ENCODE measurements around the gene VAPB. TPM values are rescaled to one million over a fixed set of nuclear protein-coding genes. Genes with fewer than 3 reads are reported as not detected.

Gene VAPB
- total RNA-seq, 3 donors from 2014 or later (not counting 1 experiment from before 2014, with no cell fraction given) = 20.3 to 23.1 (median 21.3) TPM

DNA sequence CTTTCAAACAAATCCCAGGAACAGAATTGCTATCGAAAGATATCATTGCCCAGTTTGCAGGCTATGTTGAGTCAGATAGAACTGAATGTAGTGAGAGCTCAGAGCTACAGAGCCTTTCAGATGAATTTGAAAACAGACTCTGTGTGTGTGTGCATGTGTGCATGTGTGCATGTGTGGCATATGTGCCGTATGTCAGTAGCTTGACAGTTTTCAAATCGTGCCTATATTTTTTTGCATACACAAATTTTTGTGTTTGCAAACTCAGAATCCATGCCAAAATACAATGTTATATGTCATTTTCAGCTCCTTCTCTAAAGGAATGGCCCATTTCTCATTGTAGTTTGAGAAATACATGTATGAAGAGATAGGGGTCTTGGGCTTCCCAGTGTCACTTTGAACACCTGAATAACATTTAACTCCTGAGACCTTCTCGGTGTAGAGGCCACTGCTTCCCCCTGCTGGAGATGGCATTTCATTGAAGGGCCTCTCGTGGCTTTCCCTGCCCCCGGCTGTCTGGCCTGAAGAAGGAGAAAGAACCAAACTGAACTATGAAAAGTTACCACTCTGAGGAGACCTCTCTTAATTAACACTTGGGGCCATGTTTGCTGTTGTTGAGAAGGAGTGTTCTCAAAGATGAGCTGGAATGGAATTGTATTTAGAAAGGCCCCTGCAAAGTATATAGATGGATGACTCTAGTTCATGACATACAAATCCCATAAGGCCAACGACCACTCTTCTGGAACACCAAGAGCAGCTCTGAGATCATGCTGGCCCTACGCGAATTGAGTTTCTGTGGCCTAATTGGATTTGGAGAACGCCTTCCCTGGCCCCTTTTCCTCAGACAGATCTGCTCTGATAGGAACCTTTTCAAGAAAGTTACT, 58.7 kb downstream of the VAPB start:
- 73% methylated on average over 10 of the region's 10 CpGs for WGBS (ENCODE audit: insufficient coverage)
- no peaks in the 10 kb centered on the region for H3K4me1 ChIP-seq (ENCODE audit: control insufficient read depth, insufficient read depth, low read length)
- Mint-ChIP-seq H3K9me3 (no peaks in the 10 kb centered on the region), H3K36me3 (no peaks in the 10 kb centered on the region), H3K4me3 (no peak overlapping the region), H3K4me1 (peaks cover 8 to 13% of the 10 kb centered on the region in 2 donors), H3K27me3 (ENCODE audit: low read depth in 2 of 2) (no peaks in the 10 kb centered on the region), H3K27ac (peak overlapping the region in 1 of 2 donors; percentile 31)
- ATAC-seq (peak in 2 of 3 donors; percentile 53 to 55), DNase-seq (peak in 1 of 2 donors; percentile 74)
- intact Hi-C loops (cut with micrococcal nuclease) = loop anchor here (1.0 kb wide), 1 partner anchor 210 kb away; no protein-coding TSS in a partner anchor
- H3K27me3 ChIP-seq (ENCODE audit: control insufficient read depth, insufficient read depth, low read length) = no peaks in the 10 kb centered on the region
- peak; percentile 43 for TF ChIP-seq CTCF (IDR thresholded peaks at IDR 0.05)
- peaks cover 32% of the 10 kb centered on the region for H3K36me3 ChIP-seq (ENCODE audit: control insufficient read depth, insufficient read depth, low read length)
- no peaks in the 10 kb centered on the region for H3K9me3 ChIP-seq (ENCODE audit: control insufficient read depth, insufficient read depth, low read length)
- H3K27ac ChIP-seq (ENCODE audit: low read length) = no peak overlapping the region
- no peak overlapping the region for H3K4me3 ChIP-seq (ENCODE audit: low read length)

DNA sequence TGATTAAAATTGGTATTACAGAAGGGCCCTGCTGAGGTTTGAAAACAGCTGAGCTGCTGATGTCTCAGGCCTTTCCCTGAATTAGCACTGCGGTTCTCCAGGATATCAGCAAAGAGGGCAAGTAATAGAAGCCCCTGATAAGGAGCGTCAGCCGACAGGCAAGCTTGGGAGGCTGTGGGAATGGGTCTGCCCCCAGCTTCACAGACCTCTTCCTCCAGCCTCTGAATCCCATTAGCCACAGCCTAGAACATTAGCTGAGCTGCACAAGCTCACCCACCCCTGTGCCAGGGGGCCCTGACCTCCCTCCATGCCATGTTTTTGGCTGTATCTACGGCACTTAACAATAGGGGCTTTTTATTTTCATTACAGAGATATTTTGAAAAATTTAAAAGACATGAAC, 59.9 kb downstream of the VAPB start:
- WGBS (ENCODE audit: insufficient coverage) = 100% methylated on average over 4 of the region's 4 CpGs
- H3K9me3 Mint-ChIP-seq = no peaks in the 10 kb centered on the region

DNA sequence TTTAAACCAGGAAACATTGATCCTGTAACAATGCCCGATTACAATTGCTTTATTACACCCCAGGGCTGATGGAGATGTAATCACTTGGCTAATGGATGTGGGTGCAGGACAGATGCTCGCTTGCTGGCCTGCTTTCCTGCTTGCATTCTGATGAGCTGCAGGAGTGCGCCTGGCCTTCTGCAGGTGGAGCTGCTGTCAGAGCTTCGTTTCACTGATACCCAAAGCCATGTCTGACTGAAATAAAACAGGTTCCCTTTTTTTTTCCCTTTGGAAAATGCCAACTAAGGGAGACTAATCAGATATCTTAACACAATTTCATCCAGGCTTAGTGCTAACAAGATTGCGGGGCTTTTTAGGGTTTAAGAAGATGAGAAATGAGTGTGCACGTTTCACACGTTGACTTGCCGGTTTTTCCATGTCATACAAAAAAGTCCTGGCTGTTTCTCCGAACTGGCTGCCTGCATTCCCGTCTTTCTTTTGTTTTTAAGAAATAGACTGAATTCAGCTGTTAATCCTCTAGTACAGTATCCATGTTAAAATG, 60.7 kb downstream of the VAPB start:
- Mint-ChIP-seq H3K27me3 (ENCODE audit: low read depth in 2 of 2) (no peaks in the 10 kb centered on the region), H3K4me1 (peaks cover 19 to 21% of the 10 kb centered on the region in 2 donors), H3K4me3 (no peak overlapping the region), H3K27ac (no peak overlapping the region), H3K36me3 (no peaks in the 10 kb centered on the region), H3K9me3 (no peaks in the 10 kb centered on the region)
- Histone ChIP-seq H3K4me1 (ENCODE audit: control insufficient read depth, insufficient read depth, low read length) (no peaks in the 10 kb centered on the region), H3K36me3 (ENCODE audit: control insufficient read depth, insufficient read depth, low read length) (peaks cover 20% of the 10 kb centered on the region), H3K27me3 (ENCODE audit: control insufficient read depth, insufficient read depth, low read length) (no peaks in the 10 kb centered on the region), H3K27ac (ENCODE audit: low read length) (no peak overlapping the region), H3K4me3 (ENCODE audit: low read length) (no peak overlapping the region), H3K9me3 (ENCODE audit: control insufficient read depth, insufficient read depth, low read length) (no peaks in the 10 kb centered on the region)
- intact Hi-C loops (cut with micrococcal nuclease) = no loop called here
- 92% methylated on average over 10 of the region's 10 CpGs for WGBS (ENCODE audit: insufficient coverage)
- ATAC-seq = no peak
- DNase-seq = no peak
- TF ChIP-seq CTCF (IDR thresholded peaks at IDR 0.05) = no peak

More for the DNA sequence above, 59.9 kb downstream of the VAPB start:
- Histone ChIP-seq H3K36me3 (ENCODE audit: control insufficient read depth, insufficient read depth, low read length) (peaks cover 28% of the 10 kb centered on the region), H3K4me3 (ENCODE audit: low read length) (no peak overlapping the region), H3K4me1 (ENCODE audit: control insufficient read depth, insufficient read depth, low read length) (no peaks in the 10 kb centered on the region), H3K27ac (ENCODE audit: low read length) (no peak overlapping the region), H3K27me3 (ENCODE audit: control insufficient read depth, insufficient read depth, low read length) (no peaks in the 10 kb centered on the region), H3K9me3 (ENCODE audit: control insufficient read depth, insufficient read depth, low read length) (no peaks in the 10 kb centered on the region)
- H3K4me3 Mint-ChIP-seq = no peak overlapping the region
- H3K4me1 Mint-ChIP-seq = peaks cover 15 to 16% of the 10 kb centered on the region in 2 donors
- DNase-seq (no peak), ATAC-seq (no peak)
- TF ChIP-seq CTCF (IDR thresholded peaks at IDR 0.05) = no peak
- H3K27me3 Mint-ChIP-seq (ENCODE audit: low read depth in 2 of 2) = no peaks in the 10 kb centered on the region
- peak overlapping the region in 1 of 2 donors; percentile 31 for H3K27ac Mint-ChIP-seq
- no peaks in the 10 kb centered on the region for H3K36me3 Mint-ChIP-seq
- intact Hi-C loops (cut with micrococcal nuclease) = no loop called here

All from natural killer cell (primary cell).